Measurements from ENCODE around the gene BICDL1.
"Not testable (repeated sequence)": the region's sequence is repeated elsewhere in the genome, so short reads cannot be mapped to it uniquely, and the experiment has no call there.

The BICDL1 gene

GRCh38 chr12:120000556-120000955 is 11.5 kb downstream of the BICDL1 start:
- no peak for DNase-seq (ENCODE audit: low spot score)

DNA sequence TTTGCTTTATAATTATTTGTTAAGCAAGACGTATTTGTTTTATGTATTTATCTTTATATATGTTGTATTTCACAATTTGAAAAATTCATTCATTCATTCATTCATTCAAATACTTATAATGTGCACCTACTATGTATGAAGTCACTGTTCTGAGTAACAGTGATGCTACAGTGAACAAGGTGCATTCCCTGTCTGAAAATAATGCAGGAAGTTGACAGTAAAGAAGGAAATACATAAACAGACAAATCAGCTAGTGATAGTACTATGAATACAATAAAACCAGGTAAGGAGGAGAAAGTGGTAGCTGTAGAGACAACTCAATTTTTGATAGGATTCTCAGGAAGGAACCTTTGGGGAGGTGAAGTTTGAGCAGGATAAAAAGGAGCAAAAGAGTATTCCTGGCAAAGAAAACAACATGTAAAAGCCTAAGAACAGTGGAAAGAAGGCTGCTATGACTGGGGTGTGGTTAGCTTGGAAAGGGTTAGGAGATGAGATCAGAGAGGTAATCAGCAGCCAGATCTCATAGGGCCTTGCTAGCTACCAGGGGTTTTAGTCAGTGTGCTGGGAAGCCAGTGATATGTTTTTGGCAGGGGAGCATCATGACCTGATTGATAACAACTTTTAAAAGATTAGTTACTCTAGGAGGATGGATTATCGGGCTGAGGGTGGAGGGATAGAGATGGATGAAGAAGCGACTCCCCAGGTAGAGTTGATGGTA is 17.4 kb downstream of the BICDL1 start:
- DNase-seq (ENCODE audit: low spot score): no peak

GRCh38 chr12:120007272-120007671 is 18.2 kb downstream of the BICDL1 start:
- DNase-seq (ENCODE audit: low spot score): no peak

DNA sequence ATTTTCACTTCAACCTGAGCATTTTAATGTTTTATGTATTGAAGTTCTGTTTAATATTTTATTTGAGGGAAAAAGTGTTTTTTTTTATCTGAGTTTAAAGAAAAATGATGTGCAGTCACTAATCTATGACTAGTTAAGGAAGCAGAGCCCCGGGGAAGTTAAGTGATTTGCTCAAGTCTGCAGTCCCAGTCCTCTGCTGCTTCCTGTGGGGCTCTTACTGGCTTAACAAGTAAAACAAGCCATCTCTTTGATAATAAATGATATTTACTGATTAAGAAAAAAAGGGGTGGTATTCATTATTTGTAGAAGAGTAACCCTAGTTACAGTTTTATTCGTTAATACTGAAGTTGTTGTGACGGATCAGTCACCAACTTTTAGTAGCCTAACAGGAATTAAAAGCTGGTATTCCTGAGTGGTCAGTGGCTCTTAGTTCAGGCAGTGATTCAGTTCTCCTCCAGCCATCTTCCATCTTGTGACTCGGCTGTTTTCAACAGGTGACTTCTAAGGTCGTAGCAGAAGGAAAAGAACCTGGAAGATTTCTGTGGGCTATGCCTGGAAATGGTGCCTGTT is 21.7 kb downstream of the BICDL1 start:
- no peak for DNase-seq (ENCODE audit: low spot score)

GRCh38 chr12:120012067-120012621 is 23.1 kb downstream of the BICDL1 start:
- DNase-seq (ENCODE audit: low spot score): peak; percentile 62

DNA sequence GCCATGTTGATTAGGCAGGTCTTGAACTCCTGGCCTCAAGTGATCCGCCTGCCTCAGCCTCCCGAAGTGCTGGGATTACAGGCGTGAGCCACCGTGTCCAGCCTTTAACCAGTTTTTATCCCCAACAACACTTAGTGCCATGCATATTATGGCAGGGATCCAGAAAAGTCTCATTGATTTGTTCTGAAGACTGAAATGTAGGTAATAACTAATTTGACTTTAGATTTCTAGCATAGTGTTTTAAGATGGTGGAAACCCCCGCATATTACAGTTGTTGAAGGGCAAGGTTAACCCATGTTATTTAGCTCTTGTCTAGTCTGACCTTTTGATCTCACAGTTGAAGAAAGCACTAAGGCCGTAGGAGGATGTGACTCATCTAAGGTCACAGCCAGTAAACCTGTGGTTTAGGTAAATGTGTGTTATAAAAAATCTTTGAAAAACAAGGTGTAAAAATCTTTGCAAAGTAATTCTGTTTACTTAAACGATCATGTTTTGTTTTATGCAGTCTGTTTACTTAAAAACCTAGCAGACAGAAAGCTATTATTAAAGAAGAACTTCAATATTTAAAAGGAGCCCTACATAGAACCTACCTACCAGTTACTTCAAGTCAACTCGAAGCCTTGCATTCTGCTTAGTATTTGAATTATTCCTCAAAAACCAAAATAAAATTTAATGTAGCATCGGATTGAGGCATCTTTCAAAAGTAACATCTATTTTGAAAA is 24.8 kb downstream of the BICDL1 start:
- DNase-seq (ENCODE audit: low spot score): no peak

DNA sequence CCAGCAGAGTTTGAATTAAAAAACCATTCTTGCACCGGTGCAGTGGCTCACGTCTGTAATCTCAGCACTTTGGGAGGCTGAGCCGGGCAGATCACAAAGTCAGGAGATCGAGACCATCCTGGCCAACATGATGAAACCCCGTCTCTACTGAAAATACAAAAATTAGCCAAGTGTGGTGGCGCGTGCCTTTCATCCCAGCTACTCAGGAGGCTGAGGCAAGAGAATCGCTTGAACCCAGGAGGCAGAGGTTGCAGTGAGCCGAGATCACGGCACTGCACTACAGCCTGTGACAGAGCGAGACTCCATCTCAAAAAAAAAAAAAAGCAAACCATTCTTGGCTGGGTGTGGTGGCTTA is 25.3 kb downstream of the BICDL1 start:
- not testable (repeated sequence) for DNase-seq (ENCODE audit: low spot score)

DNA sequence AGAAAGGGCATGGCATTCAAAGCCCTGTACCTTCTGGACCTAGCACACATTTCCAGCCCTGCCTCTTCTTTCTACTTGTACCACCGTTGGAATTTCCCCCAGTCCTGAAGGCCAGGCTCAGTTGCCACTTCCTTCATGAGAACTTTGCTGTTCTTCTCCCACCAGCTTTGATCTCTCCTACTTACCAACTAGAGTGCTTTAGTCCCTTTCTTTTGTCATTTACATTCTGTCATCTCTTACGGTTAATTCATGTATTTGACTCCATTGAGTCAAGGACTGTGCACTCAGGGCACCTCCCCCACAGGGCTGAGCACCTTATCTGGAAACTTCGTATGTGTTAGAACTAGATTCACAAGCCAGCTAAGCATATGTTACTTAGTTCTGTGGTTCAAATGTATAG is 26.3 kb downstream of the BICDL1 start:
- no peak for DNase-seq (ENCODE audit: low spot score)

DNA sequence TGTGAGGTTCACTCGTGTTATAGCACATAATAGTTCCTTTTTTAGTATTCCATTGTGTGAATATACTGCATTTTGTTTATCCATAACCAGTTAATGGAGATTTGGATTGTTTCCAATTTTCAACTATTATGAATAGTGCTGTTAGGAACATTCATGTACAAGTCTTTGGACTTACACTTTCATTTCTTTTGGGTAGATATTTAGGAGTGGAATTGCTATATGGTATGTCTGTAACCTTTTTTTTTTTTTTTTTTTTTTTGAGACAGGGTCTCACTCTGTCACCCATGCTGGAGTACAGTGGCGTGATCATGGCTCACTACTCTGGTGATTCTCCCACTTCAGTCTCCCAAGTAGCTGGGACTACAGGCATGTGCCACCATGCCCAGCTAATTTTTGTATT is 27.2 kb downstream of the BICDL1 start:
- DNase-seq (ENCODE audit: low spot score): not testable (repeated sequence)

DNA sequence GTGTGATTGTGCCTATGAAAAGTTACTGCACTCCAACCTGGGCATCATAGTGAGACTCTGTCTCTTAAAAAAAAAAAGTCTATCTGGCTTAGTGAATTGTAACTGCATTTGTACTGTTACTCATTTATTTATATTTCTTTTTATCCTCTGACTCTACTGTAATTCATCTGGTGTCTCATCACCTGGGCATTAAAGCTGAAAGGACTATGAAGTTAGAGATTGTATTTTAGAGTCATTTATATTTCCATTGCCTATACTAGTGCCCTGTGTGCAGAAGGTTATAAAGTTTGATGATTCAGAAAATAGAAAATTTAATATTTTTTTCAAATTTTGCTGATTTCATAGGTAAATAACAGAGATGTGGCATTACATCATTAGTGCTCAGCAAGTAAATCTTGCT is 30.2 kb downstream of the BICDL1 start:
- no peak for DNase-seq (ENCODE audit: low spot score)

- DNase-seq (ENCODE audit: low spot score): no peak
These were observed 30.9 kb downstream of the BICDL1 start for GRCh38 chr12:120019938-120020337.

- DNase-seq (ENCODE audit: low spot score): no peak
These were observed 35.2 kb downstream of the BICDL1 start for GRCh38 chr12:120024193-120024592.

DNA sequence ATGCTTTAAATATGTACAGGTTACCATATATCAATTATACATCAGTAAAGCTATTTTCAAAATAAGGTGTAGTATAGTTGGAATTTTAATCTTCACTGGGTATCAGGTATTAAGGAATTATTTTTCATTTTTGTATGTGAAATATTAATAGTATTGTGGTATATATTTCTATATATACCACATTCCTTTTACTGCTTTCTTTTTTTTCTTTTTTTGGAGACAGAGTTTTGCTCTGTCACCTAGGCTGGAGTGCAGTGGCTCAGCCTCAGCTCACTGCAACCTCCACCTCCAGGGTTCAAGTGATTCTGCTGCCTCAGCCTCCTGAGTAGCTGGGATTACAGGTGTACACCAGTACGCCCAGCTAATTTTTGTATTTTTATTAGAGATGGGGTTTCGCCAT is 36.6 kb downstream of the BICDL1 start:
- DNase-seq (ENCODE audit: low spot score): no peak

DNA sequence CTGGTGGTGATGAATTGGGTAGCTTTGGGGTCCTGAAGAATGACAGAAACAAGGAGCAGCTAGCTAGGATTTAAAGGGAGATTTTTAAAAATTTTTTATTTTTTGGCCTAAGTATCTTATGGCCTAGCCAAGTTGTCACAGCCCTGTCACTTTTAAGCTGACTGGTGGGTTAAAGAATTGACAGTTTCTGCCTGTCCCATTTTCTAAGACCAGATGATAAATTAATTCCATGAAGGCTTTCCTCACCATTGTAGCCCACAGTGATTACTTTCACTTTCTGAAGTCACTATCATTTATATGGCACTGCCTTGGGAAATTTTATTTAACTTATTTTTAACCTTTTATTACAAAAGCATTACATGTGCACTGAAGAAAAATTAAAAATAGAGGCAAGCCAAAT is 43.2 kb downstream of the BICDL1 start:
- DNase-seq (ENCODE audit: low spot score): no peak

DNA sequence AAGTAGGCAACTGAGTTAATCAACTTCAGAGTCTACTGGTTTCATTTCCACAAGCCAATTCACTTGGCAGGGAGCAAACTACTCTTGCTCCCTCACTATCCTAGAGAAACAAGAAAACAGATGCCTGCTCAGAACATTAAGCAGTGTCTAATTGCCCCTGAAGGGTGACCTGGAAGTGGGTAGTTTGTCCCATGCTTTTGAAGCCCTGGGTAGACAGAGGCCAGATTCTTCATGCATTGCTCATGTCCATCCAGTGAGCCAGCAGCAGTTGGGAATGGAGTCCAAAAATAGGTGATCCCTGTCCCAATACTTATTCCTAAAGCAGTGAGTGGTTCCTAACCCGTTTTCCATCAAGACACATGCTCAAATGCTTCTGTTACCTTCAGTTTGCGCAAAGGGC is 48.8 kb downstream of the BICDL1 start:
- DNase-seq (ENCODE audit: low spot score): no peak

DNA sequence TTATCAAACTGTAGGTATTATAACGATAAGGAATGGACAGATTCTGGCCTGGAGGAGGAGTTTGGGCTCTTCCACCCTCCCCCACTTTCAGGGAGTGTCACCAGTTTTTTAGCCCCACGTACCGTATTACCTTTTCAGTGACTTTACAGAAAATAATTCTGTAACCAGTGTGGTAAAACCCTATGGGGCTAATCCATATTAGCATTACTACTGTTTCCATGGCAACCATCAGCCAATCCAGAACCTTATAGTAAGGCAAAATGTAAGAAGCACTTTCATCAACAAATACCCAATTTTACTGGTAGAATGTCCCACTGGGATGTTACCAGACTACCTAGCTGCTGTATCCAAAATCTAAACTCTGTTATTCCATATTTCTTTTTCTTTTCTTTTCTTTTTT is 50.7 kb downstream of the BICDL1 start:
- DNase-seq (ENCODE audit: low spot score): peak; percentile 65

GRCh38 chr12:120041386-120042231 is 52.6 kb downstream of the BICDL1 start:
- DNase-seq (ENCODE audit: low spot score): peak; percentile 31

GRCh38 chr12:120045367-120045766 is 56.3 kb downstream of the BICDL1 start:
- not testable (repeated sequence) for DNase-seq (ENCODE audit: low spot score)

- DNase-seq (ENCODE audit: low spot score): no peak
These were observed 58.0 kb downstream of the BICDL1 start for GRCh38 chr12:120047072-120047471.

GRCh38 chr12:120048263-120048662 is 59.2 kb downstream of the BICDL1 start:
- no peak for DNase-seq (ENCODE audit: low spot score)

GRCh38 chr12:120049426-120049825 is 60.4 kb downstream of the BICDL1 start:
- DNase-seq (ENCODE audit: low spot score): no peak

DNA sequence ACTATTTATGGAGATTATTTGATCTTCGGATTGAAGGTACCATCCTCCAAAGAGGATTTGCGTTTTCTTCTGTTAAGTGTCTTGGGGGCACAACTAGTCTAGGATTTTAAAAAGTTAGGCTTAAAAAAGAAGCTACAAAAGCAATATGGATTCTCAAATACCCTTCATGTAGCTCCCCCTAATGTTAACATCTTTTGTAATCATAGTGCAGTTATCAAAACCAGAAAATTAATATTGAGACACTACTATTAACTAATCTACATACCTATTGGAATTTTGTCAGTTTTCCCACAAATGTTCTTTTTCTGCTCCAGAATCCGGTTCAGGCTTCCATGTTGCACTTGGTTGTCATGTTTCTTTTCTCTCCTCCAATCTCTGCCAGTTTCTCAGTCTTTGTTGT is 62.5 kb downstream of the BICDL1 start:
- DNase-seq (ENCODE audit: low spot score): no peak

Measured in iPS-NIHi11 (cell line).